ENCODE results near the gene PCTP.

GRCh38 chr17:55806745-55807495 lies 56.1 kb downstream of the PCTP start:
- TF ChIP-seq POLR2AphosphoS5 (IDR thresholded peaks at IDR 0.05; ENCODE audit: low read depth, low read length) (no peak), RAD21 (IDR thresholded peaks at IDR 0.05; ENCODE audit: low read length) (no peak)
- TF ChIP-seq, protein P1, sequence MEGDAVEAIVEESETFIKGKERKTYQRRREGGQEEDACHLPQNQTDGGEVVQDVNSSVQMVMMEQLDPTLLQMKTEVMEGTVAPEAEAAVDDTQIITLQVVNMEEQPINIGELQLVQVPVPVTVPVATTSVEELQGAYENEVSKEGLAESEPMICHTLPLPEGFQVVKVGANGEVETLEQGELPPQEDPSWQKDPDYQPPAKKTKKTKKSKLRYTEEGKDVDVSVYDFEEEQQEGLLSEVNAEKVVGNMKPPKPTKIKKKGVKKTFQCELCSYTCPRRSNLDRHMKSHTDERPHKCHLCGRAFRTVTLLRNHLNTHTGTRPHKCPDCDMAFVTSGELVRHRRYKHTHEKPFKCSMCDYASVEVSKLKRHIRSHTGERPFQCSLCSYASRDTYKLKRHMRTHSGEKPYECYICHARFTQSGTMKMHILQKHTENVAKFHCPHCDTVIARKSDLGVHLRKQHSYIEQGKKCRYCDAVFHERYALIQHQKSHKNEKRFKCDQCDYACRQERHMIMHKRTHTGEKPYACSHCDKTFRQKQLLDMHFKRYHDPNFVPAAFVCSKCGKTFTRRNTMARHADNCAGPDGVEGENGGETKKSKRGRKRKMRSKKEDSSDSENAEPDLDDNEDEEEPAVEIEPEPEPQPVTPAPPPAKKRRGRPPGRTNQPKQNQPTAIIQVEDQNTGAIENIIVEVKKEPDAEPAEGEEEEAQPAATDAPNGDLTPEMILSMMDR (IDR thresholded peaks at IDR 0.05) = no peak
